GM13977 (cell line): Measurements from ENCODE around the gene TRIOBP.

ENCODE experiments used
- DNase-seq: peaks from one replicate; pipeline ENCODE4 v3.0.0; 2012; ENCODE audit warnings: low spot score
- CTCF ChIP-seq: IDR thresholded peaks from 2 replicates; pipeline ENCODE4 v1.5.1; 2012; ENCODE audit warnings: mild to moderate bottlenecking, control low read depth; ENCODE audit not compliant: insufficient read depth; ENCODE audit errors: extremely low read depth, missing control alignments
- in situ Hi-C: fragments of 300-500 bp; cut with MboI; formaldehyde crosslinking; loops from one replicate; pipeline ENCODE4 v1.12.0; 2022; ENCODE audit warnings: low sequenced_read_pairs, low pct_unique_long_range_greater_than_20kb, mixed read lengths, inconsistent platforms; ENCODE audit not compliant: unreplicated experiment

The TRIOBP gene

GRCh38 chr22:37808294-37808657 lies 111.4 kb downstream of the TRIOBP start:
- no peak for TF ChIP-seq CTCF
- DNase-seq, result no peak
- in situ Hi-C loops, result no loop called here

- in situ Hi-C loops, result no loop called here
- TF ChIP-seq CTCF, result no peak
- no peak for DNase-seq
Measured at GRCh38 chr22:37809672-37810333, 113.0 kb downstream of the TRIOBP start.

- in situ Hi-C loops, result no loop called here
- TF ChIP-seq CTCF, result no peak
- no peak for DNase-seq
Measured at GRCh38 chr22:37811867-37812266, 115.0 kb downstream of the TRIOBP start.

- DNase-seq, result no peak
- in situ Hi-C loops, result no loop called here
- no peak for TF ChIP-seq CTCF
Measured at GRCh38 chr22:37812869-37813678, 116.2 kb downstream of the TRIOBP start.

GRCh38 chr22:37815593-37815992 lies 118.7 kb downstream of the TRIOBP start:
- no peak for TF ChIP-seq CTCF
- DNase-seq, result no peak
- in situ Hi-C loops, result no loop called here

- DNase-seq, result no peak
- in situ Hi-C loops, result no loop called here
- TF ChIP-seq CTCF, result no peak
Measured at GRCh38 chr22:37816543-37817180, 119.8 kb downstream of the TRIOBP start.
